GM23338 (cell line): Measurements from ENCODE around the gene NKAIN2.

Experiments used
- EZH2 ChIP-seq: fragments of 200-600 bp; sonication (generic); IDR thresholded peaks from one replicate; pipeline ENCODE4 v1.8.0; 2017; ENCODE audit warnings: antibody characterized with exemption, mild to moderate bottlenecking, low read depth; ENCODE audit not compliant: unreplicated experiment
- EZH2phosphoT487 ChIP-seq: fragments of 200-600 bp; sonication (generic); IDR thresholded peaks from one replicate; pipeline ENCODE4 v1.8.1; 2018; ENCODE audit warnings: antibody characterized with exemption; ENCODE audit not compliant: unreplicated experiment
- JUNB ChIP-seq: IDR thresholded peaks from one replicate; pipeline ENCODE4 v1.6.1; 2016; ENCODE audit warnings: antibody characterized with exemption; ENCODE audit not compliant: unreplicated experiment
- TF ChIP-seq, protein P1 (sequence below), 2 experiments: fragments of 200-600 bp in 1 of 2; sonication (generic) in 1 of 2; conservative IDR thresholded peaks; 2 replicates each; pipeline versions ENCODE4 v1.5.1 to v1.6.1; 2016 to 2017; ENCODE audit warnings: antibody characterized with exemption in 2 of 2, low read depth in 2 of 2, mild to moderate bottlenecking in 2 of 2, moderate library complexity in 1 of 2

DNA sequence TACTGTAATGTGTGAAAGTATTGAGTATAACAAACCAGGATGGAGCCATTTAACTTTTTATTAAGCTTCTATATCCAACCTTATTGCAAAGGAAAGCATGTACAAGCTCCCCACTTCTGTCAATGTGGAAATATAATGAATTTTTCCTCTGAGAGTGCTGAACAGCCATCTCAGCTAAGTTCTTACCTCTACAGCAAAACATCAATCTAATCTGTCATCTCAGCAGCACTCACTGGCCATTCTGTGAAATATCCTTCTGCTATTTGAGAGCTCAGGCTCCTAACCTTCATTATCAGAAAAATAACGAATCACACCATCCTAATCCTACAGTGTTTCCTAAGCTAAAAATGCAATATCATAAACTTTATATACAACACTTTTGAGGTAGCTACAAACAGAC, 964.6 kb downstream of the NKAIN2 start:
- TF ChIP-seq, protein P1, sequence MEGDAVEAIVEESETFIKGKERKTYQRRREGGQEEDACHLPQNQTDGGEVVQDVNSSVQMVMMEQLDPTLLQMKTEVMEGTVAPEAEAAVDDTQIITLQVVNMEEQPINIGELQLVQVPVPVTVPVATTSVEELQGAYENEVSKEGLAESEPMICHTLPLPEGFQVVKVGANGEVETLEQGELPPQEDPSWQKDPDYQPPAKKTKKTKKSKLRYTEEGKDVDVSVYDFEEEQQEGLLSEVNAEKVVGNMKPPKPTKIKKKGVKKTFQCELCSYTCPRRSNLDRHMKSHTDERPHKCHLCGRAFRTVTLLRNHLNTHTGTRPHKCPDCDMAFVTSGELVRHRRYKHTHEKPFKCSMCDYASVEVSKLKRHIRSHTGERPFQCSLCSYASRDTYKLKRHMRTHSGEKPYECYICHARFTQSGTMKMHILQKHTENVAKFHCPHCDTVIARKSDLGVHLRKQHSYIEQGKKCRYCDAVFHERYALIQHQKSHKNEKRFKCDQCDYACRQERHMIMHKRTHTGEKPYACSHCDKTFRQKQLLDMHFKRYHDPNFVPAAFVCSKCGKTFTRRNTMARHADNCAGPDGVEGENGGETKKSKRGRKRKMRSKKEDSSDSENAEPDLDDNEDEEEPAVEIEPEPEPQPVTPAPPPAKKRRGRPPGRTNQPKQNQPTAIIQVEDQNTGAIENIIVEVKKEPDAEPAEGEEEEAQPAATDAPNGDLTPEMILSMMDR (conservative IDR thresholded peaks at IDR 0.05; ENCODE audit: low read depth in 2 of 2), result no peak
- no peak for TF ChIP-seq EZH2
- no peak for TF ChIP-seq JUNB
- TF ChIP-seq EZH2phosphoT487, result no peak
